Measurements from ENCODE around the gene HTR2B.
"Not testable (repeated sequence)": the region's sequence is repeated elsewhere in the genome, so short reads cannot be mapped to it uniquely, and the experiment has no call there.

The HTR2B gene

GRCh38 chr2:231124838-231125568 is at the start of gene HTR2B:
Gene HTR2B, minus strand, starts transcription at chr2:231125042. Its CDS starts 1,278 bp downstream, at chr2:231123764.
- no peak for FAIRE-seq

- FAIRE-seq = peak; percentile 100
Measured at GRCh38 chr2:231174211-231174651, 49.4 kb upstream of the HTR2B start.

- peak; percentile 97 for FAIRE-seq
Measured at GRCh38 chr2:231172025-231172424, 47.2 kb upstream of the HTR2B start.

GRCh38 chr2:231170055-231170454 is 45.2 kb upstream of the HTR2B start:
- peak; percentile 85 for FAIRE-seq

- no peak for FAIRE-seq
Measured at GRCh38 chr2:231169488-231169887, 44.6 kb upstream of the HTR2B start.

- peak; percentile 63 for FAIRE-seq
Measured at GRCh38 chr2:231168460-231169139, 43.8 kb upstream of the HTR2B start.

- peak; percentile 70 for FAIRE-seq
Measured at GRCh38 chr2:231167745-231168459, 43.1 kb upstream of the HTR2B start.

GRCh38 chr2:231163414-231164095 is 38.7 kb upstream of the HTR2B start:
- FAIRE-seq = peak; percentile 98

GRCh38 chr2:231163011-231163410 is 38.2 kb upstream of the HTR2B start:
- no peak for FAIRE-seq

- FAIRE-seq = peak; percentile 100
Measured at GRCh38 chr2:231161877-231162329, 37.1 kb upstream of the HTR2B start.

- no peak for FAIRE-seq
Measured at GRCh38 chr2:231161252-231161839, 36.5 kb upstream of the HTR2B start.

- FAIRE-seq = no peak
Measured at GRCh38 chr2:231160701-231161100, 35.9 kb upstream of the HTR2B start.

GRCh38 chr2:231159306-231159705 is 34.5 kb upstream of the HTR2B start:
- peak; percentile 99 for FAIRE-seq

GRCh38 chr2:231152800-231153557 is 28.1 kb upstream of the HTR2B start:
- FAIRE-seq = peak; percentile 95

GRCh38 chr2:231146665-231147064 is 21.8 kb upstream of the HTR2B start:
- no peak for FAIRE-seq

GRCh38 chr2:231144896-231145295 is 20.1 kb upstream of the HTR2B start:
- peak; percentile 3 for FAIRE-seq

- FAIRE-seq = not testable (repeated sequence)
Measured at GRCh38 chr2:231140808-231141207, 16.0 kb upstream of the HTR2B start.

- FAIRE-seq = peak; percentile 39
Measured at GRCh38 chr2:231139796-231140195, 15.0 kb upstream of the HTR2B start.

- FAIRE-seq = no peak
Measured at GRCh38 chr2:231138699-231139098, 13.9 kb upstream of the HTR2B start.

GRCh38 chr2:231134910-231135655 is 10.2 kb upstream of the HTR2B start:
- FAIRE-seq = peak; percentile 92

Data from G401.6 (cell line).